SU-DHL-6 (cell line): ENCODE data around the gene NKAPL.

Experiments used
- CTCF ChIP-seq: fragments of 200-600 bp; sonication (generic); IDR thresholded peaks from one replicate; pipeline ENCODE4 v1.5.1; 2017; ENCODE audit warnings: antibody characterized with exemption, mild to moderate bottlenecking, low read length, moderate library complexity; ENCODE audit not compliant: insufficient read depth, poor library complexity, severe bottlenecking
- EZH2phosphoT487 ChIP-seq: fragments of 200-600 bp; sonication (generic), shearing (Covaris generic); conservative IDR thresholded peaks from 2 replicates; pipeline ENCODE4 v1.6.1; 2018; ENCODE audit warnings: mild to moderate bottlenecking, antibody characterized with exemption, low read length, moderate library complexity, mixed read lengths

- no peak for TF ChIP-seq CTCF
- TF ChIP-seq EZH2phosphoT487, result no peak
These were observed 41.2 kb upstream of the NKAPL start for GRCh38 chr6:28217890-28218289.
